OCI-LY3 (cell line): ENCODE results near the gene RAB31.

ENCODE experiments used
- CTCF ChIP-seq: fragments of 200-600, 300-600 bp; sonication (generic); IDR thresholded peaks from 2 replicates; pipeline ENCODE4 v1.5.1; 2014; ENCODE audit warnings: antibody characterized with exemption, low read length, low read depth
- EZH2phosphoT487 ChIP-seq: fragments of 200-600 bp; shearing (Covaris generic); IDR thresholded peaks from 2 replicates; pipeline ENCODE4 v1.6.1; 2018; ENCODE audit warnings: antibody characterized with exemption, mixed run types, low read depth

- no peak for TF ChIP-seq EZH2phosphoT487
- peak; percentile 31; the same call in 1 of the 2 replicates for TF ChIP-seq CTCF
Observed at GRCh38 chr18:9661564-9661963, 46.5 kb upstream of the RAB31 start.
